Activated CD8-positive, alpha-beta memory T cell treated with anti-CD3 and anti-CD28 coated beads for 1 hour (primary cell): Measurements from ENCODE around the gene FUT8.
"Not testable (repeated sequence)": the region's sequence is repeated elsewhere in the genome, so short reads cannot be mapped to it uniquely, and the experiment has no call there.

Experiments
- DNase-seq, 2 donors: peaks; one replicate each; pipeline ENCODE4 v3.0.0-alpha.2; 2020; ENCODE audit warnings: low read depth in 1 of 2; ENCODE audit errors: extremely low read depth in 1 of 2

FUT8 gene

DNA sequence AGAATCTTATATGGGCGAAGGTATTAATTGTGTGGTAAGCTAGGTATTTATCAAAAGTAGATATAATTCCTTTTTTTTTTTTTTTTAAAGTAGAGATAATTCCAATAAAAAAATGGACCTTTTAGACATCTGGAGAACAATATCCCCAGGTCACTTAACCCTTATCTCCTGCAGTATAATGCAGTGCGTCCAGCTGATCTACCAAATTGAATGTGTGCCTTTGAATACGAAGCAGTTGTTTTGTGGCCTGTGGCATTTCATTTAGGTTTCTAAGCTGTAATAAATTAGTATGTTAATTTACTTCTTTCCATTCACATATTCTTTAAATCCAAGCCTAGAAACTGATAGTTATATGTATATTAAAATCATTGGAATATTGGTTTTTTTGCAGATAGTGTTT, 3.1 kb downstream of the FUT8 start:
- no peak for DNase-seq

GRCh38 chr14:65419593-65420252, 7.2 kb downstream of the FUT8 start:
- no peak for DNase-seq

- DNase-seq = no peak
These were observed 8.9 kb downstream of the FUT8 start for GRCh38 chr14:65421201-65421981.

DNA sequence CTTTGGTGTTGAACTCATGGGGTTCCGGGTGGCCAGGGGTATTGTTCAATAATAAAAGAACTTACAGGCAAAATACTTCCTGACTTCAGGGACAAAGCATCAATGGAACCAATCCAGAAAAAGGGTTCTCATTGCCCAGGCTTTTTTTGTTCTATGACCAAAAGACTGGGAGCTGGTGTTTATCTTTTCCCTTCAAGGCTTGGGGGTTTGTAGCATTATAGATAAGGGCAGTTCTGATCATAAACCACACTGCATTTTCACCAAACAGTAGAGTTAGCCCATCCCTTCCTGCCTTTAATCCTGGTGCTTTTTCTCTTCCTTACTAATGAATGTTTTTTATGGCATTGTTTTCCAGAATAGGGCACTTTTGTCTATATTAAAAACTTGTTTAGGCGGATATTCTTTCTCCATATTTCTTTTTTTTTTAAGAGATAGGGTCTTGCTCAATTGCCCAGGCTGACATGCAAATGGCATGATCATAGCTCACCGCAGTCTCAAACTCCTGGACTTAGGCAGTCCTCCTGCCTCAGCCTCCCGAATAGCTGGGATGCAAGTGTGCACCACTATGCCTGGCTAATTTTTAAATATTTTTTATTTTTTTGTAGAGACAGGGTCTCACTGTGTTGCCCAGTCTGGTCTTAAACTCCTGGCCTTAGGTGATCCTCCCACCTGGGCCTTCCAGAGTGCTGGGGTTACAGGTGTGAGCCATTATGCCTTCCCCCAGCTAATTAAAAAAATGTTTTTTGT, 9.7 kb downstream of the FUT8 start:
- no peak for DNase-seq

DNA sequence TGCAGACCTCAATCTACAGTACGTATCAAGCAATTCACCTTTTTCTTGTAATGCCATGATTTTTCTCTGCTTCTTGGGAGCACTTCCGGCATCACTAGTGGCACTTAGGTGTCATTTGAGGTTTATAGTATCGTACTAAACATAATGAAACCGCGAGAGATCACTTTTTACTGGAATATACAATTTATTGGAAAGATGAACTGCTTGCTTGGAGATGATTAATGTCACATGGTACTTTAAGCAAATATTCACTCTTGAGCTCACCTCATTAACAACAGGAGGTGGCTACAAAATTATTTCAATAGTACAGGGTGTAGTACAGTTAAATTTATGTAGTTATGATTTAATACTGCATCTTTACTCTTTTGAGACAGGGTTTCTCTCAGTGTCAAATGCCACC, 11.5 kb downstream of the FUT8 start:
- no peak for DNase-seq

DNA sequence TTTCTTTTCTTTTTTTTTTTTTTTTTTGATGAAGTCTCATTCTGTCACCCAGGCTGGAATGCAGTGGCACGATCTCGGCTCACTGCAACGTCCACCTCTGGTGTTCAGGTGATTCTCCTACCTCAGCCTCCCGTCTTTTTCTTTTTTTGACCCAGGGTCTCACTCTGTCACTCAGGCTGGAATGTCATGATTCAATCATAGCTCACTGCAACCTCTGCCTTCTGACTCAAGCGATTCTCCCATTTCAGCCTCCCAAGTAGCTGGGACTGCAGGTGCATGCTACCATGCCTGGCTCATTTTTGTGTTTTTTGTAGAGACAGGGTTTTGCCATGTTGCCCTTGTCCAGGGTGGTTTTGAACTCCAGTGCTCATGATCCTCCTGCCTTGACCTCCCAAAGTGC, 12.0 kb downstream of the FUT8 start:
- DNase-seq = no peak

DNA sequence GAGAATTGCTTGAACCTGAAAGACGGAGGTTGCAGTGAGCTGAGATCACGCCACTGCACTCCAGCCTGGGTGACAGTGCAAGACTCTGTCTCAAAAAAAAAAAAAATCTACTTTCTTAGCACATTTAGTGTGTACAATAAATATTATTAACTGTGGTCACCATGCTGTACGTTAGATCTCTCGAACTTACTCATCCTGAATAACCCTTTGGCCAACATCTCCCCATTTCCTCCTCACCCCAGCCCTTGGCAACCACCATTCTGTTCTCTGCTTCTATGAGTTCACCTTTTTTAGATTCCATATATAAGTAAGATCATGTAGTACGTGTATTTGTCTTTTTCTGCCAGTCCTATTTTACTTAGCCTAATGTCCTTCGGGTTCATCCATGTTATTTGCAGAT, 13.4 kb downstream of the FUT8 start:
- no peak for DNase-seq

GRCh38 chr14:65426902-65427301, 14.4 kb downstream of the FUT8 start:
- not testable (repeated sequence) for DNase-seq

GRCh38 chr14:65428691-65429090, 16.2 kb downstream of the FUT8 start:
- no peak for DNase-seq

GRCh38 chr14:65429757-65430156, 17.2 kb downstream of the FUT8 start:
- DNase-seq = no peak

- no peak for DNase-seq
These were observed 18.7 kb downstream of the FUT8 start for GRCh38 chr14:65431245-65431644.

GRCh38 chr14:65431951-65432350, 19.4 kb downstream of the FUT8 start:
- no peak for DNase-seq

DNA sequence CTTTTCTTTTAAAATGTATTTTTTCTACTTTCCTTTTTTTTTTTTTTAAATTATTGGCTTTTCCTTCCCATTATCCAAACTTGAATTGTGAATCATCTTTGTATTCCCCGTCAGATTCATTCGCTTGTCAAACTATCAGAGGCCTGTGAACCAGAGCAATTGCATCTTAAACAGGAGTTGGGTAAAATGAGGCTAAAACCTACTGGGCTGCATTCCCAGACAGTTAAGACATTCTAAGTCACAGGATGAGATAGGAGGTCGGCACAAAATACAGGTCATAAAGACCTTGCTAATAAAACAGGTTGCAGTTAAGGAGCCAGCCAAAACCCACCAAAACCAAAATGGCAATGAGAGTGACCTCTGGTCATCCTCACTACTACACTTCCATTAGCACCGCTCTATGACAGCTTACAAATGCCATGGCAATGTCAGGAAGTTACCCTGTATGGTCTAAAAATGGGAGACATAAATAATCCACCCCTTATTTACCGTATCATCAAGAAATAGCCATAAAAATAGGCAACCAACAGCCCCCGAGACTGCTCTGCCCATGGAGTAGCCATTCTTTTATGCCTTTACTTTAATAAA, 19.9 kb downstream of the FUT8 start:
- no peak for DNase-seq

GRCh38 chr14:65433157-65433556, 20.6 kb downstream of the FUT8 start:
- no peak for DNase-seq

- DNase-seq = no peak
These were observed 21.1 kb downstream of the FUT8 start for GRCh38 chr14:65433646-65434045.

GRCh38 chr14:65434216-65434850, 21.8 kb downstream of the FUT8 start:
- no peak for DNase-seq

DNA sequence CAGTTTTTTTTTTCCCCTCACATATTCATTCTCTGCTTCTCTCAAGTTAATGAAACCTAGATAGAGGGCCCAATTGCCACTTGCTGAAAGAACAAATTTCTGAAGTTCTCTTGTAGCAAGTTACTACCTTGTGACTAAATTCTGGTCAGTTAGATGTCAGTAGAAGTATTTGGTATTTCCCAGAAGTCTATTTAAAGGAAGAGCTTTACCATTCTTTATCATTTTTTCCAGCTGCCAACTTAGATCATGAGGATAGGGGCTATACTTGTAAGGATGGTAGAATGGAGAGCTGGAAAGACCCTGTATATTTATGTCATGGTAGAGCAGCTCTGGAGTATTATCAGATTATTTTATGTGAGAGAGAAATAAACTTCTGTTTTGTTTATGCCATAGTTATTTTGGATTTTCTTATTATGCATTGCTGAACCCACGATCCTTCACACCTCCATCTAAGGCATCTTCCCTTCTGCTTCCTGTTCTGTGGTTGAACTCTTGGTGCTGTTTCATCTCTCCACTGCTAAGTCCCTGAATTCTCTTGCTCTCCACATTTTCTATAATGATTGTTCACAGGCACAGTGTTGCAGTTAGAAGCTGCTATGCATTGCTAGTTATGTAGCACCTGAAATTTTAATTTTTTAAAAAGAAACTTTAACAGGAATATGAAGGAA, 25.9 kb downstream of the FUT8 start:
- no peak for DNase-seq

DNA sequence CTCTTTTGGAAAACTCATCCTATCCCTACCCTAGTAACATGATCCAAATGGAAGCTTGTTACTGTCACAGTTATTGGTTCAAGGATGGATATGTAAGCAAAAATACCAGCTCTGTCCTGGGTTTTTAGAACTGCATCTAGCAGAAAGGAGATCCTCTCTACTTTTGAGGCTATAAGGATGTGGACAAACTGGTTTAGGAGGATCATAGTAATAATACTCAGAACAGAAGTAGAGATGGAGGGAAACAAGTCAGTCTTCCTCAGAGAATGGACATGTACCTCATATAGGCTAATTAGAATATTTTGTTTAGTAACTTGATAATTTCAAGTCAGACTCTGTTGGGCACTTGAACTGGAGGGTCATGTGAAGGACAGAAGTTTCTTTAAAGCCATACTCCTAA, 26.6 kb downstream of the FUT8 start:
- DNase-seq = no peak

- no peak for DNase-seq
These were observed 27.7 kb downstream of the FUT8 start for GRCh38 chr14:65440230-65440629.

DNA sequence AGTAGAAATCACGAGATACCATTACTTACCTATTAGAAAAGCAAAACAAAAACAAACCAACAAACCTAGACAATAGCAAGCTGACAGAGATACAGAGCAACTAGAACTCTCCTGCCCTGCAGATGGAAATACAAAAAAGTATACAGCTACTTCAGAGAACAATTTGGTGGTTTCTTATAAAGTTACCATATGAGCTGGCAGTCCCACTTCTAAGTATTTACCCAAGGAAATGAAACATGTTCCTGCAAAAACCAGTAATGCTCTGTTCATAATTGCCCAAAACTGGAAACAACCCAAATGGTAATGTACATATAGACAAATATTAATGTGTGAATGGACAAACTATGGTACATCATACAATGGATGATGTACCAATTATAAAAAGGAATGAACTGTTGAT, 31.7 kb downstream of the FUT8 start:
- no peak for DNase-seq

DNA sequence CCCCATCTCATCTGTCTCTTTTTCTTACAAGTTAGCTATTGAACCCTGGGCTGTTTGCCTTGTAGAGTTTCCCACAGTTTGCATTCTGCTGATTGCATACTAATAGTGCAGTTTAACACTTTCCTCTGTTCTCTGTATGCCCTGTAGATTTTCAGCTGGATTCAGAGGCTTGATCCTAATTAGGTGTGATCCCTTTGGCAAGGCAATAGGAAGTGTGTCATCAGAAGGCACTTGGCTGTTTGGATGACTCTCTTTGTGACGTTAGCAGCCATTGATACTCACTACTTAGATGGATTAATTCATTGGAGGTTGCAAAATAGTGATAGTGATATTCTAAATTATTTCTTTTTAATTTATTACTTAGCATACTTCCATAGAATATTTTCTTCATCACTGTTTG, 33.6 kb downstream of the FUT8 start:
- no peak for DNase-seq
